ENCODE data around the gene HIBADH.
"Not testable (repeated sequence)": the region's sequence is repeated elsewhere in the genome, so short reads cannot be mapped to it uniquely, and the experiment has no call there.

The HIBADH gene

GRCh38 chr7:27533652-27534081, 129.0 kb downstream of the HIBADH start:
- no peak for DNase-seq

DNA sequence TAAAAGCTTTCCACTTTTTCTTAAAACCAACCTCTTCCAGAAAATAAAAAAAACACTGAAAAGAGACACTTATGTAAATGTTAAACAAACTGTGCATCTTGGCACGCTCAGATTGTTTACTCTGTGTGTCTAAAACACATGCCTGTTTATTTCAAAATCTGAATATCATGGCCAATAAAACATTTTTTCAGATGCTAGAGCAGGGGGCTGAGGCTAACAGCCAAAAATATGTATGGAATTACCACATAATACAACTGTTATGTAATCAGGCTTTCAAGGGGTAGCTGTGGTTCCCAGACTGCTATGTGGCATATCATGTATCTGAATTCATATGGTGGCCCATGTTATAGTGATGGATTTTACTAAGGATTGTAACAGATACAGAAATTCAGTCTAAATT, 130.4 kb downstream of the HIBADH start:
- DNase-seq: no peak

DNA sequence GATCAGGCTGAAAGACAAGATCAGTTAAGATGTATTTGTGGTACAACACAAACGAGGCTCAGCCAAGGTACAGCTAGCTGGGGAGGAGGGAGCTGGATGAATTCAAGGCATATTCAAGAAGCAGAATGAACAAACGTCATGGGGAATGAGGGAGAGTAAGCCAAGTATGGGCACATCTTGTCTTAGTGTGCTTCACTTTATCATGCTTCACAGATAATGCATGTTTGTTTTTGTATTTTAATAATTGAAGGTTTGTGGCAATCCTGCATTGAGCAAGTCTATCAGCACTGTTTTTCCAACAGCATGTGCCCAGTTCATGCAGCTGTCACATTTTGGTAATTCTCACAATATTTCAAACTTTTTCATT, 135.4 kb downstream of the HIBADH start:
- no peak for DNase-seq

- no peak for DNase-seq
These were observed 135.9 kb downstream of the HIBADH start for GRCh38 chr7:27526611-27527347.

DNA sequence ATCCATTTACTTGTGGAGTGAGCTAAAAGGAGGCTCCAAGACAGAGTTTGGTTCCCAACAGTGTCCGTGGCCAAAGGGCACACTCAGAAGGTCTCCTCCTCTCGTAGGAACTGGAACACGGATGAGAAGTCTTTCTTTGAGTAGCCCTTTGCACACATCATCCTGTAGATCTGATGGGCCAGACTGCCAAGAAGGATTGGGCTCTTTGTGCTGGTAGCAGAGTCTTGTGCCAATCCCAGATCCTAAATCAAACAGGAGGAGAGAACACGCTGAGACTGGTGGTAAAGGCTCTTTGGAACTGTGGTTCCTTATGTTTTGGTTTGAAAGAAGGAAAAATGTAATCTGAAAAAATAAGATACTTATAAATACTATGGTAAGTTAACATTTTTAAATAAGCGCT, 136.6 kb downstream of the HIBADH start:
- DNase-seq: no peak

GRCh38 chr7:27523321-27523720, 139.4 kb downstream of the HIBADH start:
- DNase-seq: no peak

- DNase-seq: no peak
These were observed 140.1 kb downstream of the HIBADH start for GRCh38 chr7:27522566-27522965.

DNA sequence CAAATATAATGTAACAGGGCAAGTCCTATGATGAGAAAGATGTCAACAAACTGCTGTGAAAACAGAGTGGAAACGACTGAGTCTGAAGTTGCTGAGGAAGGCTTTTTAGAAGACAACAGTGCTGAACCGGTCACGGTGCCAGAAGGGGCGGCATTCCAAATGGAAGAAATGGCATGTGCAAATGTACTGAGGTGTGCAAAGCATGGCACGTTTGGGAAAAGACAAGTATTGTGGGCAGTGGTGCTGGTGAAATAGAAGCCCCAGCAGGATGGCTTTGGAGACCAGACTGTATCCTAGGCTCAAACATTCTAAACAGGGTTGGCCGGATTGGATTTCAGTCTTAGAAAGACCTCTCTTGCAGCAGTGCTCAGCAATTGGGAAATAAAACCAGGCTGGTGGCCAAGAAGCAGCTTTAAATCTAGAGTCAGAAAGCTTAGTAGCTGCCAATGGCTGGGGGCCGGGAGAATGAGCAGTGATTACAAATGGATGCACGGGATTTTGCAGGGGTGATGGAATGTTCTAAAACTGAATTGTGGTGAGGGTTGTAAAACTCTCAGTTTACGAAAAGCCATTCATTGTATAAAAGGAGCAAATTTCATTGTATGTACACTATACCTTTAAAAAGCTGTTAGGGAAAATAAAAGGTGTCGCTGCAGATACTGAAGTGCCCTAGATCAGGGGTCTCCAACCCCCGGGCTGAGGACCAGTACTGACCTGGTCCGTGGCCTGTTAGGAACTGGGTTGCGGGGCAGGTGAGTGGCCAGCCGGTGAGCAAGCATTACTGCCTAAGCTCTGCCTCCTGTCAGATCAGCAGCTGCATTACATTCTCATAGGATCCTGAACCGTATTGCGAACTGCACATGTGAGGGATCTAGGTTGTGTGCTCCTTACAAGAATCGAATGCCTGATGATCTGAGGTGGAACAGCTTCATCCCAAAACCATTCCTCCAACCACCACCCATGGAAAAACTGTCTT, 141.6 kb downstream of the HIBADH start:
- no peak for DNase-seq

DNA sequence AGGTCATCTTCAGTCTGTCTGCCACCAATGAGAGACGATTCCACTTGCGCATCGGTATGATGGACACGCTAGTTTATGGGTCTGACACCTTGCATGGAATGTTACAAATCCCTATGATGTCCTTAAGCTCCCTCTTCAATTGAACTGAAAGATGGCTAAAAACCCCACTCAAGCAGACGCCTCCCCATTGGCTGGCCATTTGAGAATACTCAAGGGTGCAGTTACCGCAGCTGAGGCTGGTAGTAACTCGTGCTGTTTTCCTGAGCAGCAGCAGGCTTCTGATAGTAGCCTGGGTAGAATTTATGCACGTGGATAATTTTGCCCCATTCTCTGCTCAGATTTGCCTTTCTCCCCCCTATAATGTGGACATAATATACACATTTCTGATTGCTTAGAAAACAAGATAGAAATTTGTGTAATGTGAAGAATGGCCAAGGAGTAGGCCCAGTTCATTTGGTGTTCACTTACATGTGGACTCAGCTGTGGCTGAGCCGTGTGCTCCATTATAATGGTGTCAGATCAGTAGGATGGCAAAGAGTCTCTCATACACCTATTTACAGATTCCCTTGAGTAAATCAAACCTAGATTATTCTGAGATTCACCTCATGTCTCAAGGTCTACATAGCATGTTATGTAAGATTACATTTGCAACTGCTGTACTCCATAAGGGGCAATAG, 142.8 kb downstream of the HIBADH start:
- DNase-seq: no peak

GRCh38 chr7:27518561-27519350, 143.9 kb downstream of the HIBADH start:
- DNase-seq: no peak

GRCh38 chr7:27516421-27516820, 146.3 kb downstream of the HIBADH start:
- no peak for DNase-seq

DNA sequence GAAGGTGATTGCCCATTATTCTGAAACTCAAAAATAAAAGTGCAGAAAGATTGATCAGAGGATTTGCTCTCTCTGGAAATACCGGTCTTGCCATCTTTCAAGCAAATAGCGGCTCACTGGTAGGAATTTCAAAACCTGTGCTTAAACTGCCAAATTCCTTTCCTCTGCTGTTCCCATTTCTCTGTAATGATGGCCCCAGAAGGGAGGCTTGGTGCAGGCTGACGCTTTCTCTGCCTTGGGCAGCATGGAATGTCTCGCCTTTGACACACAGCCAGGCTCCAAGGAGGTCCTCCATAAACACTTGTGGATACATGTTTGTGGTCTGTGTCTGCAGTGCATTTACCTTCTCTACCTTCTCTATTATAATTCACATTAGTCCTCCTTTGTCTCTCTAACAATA, 146.8 kb downstream of the HIBADH start:
- DNase-seq: no peak

GRCh38 chr7:27514861-27515260, 147.8 kb downstream of the HIBADH start:
- no peak for DNase-seq

- DNase-seq: no peak
These were observed 148.8 kb downstream of the HIBADH start for GRCh38 chr7:27513885-27514284.

DNA sequence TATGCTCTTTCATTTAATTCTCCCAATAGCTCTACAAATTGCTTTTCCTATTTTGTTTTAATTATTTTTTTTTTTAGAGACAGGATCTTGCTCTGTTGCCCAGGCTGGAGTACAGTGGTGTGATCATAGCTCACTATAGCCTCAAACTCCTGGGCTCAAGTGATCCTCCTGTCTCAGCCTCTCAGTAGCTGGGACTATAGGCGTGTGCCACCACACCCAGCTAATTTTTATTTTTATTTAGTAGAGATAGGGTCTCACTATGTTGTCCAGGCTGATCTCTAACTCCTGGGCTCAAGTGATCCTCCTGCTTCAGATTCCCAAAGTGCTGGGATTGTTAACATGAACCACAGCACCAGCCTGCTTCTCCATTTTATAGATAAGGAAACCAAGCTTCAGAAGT, 151.3 kb downstream of the HIBADH start:
- DNase-seq: not testable (repeated sequence)

- no peak for DNase-seq
These were observed 152.1 kb downstream of the HIBADH start for GRCh38 chr7:27510541-27510940.

DNA sequence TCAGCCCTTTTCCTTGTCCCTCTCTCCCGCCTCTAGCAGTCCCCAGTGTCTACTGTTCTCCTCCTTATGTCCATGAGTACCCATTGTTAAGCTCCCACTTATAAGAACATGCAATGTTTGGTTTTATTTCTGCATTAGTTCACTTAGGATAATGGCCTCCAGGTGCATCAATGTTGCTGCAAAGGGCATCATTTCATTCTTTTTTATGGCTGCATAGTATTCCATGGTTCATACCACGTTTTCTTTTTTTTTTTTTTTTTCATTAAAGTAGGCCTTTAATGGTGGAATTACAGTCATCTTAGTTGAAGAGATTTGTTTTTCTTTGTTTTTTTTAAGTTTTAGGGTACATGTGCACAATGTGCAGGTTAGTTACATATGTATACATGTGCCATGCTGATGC, 160.8 kb downstream of the HIBADH start:
- DNase-seq: not testable (repeated sequence)

DNA sequence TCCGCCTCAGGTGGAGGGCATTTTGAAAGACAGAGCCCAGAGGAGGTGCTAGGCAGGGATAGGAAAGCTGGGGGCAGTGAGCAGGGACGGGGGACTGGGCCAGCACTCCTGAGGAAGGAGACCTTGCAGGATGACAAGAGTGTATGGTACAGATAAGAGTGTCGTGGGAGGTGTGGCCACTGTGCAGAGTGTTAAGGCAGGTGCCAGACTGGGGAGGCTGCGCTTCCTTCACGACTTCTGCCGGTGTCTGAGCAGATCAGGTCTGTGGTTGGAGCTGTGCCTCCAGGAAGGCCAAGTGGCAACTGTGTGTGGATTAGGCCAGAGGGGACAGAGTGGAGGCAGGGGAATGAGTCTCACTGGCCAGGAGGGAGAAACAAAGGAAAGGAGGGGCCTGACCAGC, 161.7 kb downstream of the HIBADH start:
- DNase-seq: no peak

- no peak for DNase-seq
These were observed 170.5 kb downstream of the HIBADH start for GRCh38 chr7:27492224-27492623.

- no peak for DNase-seq
These were observed 171.1 kb downstream of the HIBADH start for GRCh38 chr7:27491534-27491933.

- no peak for DNase-seq
These were observed 175.2 kb downstream of the HIBADH start for GRCh38 chr7:27487509-27487908.

GRCh38 chr7:27484451-27484850, 178.2 kb downstream of the HIBADH start:
- DNase-seq: no peak

GRCh38 chr7:27482219-27482618, 180.5 kb downstream of the HIBADH start:
- DNase-seq: no peak

All from GOT3 (cell line).